IMR-90 (cell line): Measurements from ENCODE around the gene AKR1D1. TPM values are rescaled to one million over a fixed set of nuclear protein-coding genes. Genes with fewer than 3 reads are reported as not detected.

Experiments used
- ATAC-seq: fragments of 200-7000 bp; cut with Tn5 transposase; 2 replicates; pipeline ENCODE4 v1.9.1; 2020; ENCODE audit warnings: low read depth, mild to moderate bottlenecking, moderate library complexity
- BruUV-seq: library from RNA; stranded (reverse); fragments of 400-500 nt; replicated peaks from 2 replicates; lab custom pipeline; 2021; lab: Mats Ljungman, UMichigan
- CTCF ChIA-PET: fragments of 300-600 bp; formaldehyde crosslinking; extraction: SDS; loops from one replicate; lab custom pipeline; 2021; ENCODE audit warnings: antibody characterized with exemption; lab: Yijun Ruan, JAX
- POLR2A ChIA-PET: fragments of 300-600 bp; sonication (Branson Sonifier 250); formaldehyde crosslinking; loops from one replicate; lab custom pipeline; 2022; ENCODE audit warnings: antibody characterized with exemption; ENCODE audit not compliant: unreplicated experiment; lab: Charles Lee
- DNase-seq: peaks from one replicate; pipeline ENCODE4 v3.0.0; 2013
- H2AFZ ChIP-seq: replicated peaks from 2 replicates; pipeline ENCODE3; 2013; ENCODE audit warnings: low read length, mild to moderate bottlenecking; ENCODE audit not compliant: poor library complexity
- H2AK5ac ChIP-seq: 2 replicates; pipeline ENCODE4 v1.6.1; 2013; ENCODE audit warnings: low read depth, low read length, inconsistent platforms
- H2AK9ac ChIP-seq: replicated peaks from 2 replicates; pipeline ENCODE3; 2013; ENCODE audit warnings: mild to moderate bottlenecking, low read depth, low read length, moderate library complexity; ENCODE audit not compliant: poor library complexity
- H2BK120ac ChIP-seq: 2 replicates; pipeline ENCODE4 v1.6.1; 2013; ENCODE audit warnings: low read depth, low read length, inconsistent platforms
- H2BK15ac ChIP-seq: 3 replicates; pipeline ENCODE4 v1.6.1; 2013; ENCODE audit warnings: low read depth, low read length, inconsistent platforms
- H2BK20ac ChIP-seq: 2 replicates; pipeline ENCODE4 v1.6.1; 2013; ENCODE audit warnings: low read depth, mild to moderate bottlenecking, inconsistent platforms, low read length, moderate library complexity
- H2BK5ac ChIP-seq: 2 replicates; pipeline ENCODE4 v1.6.1; 2013; ENCODE audit warnings: mild to moderate bottlenecking, low read depth, low read length, inconsistent platforms; ENCODE audit not compliant: poor library complexity, severe bottlenecking
- H3K14ac ChIP-seq: replicated peaks from 2 replicates; pipeline ENCODE4 v1.6.1; 2013; ENCODE audit warnings: low read depth, low read length, inconsistent platforms
- H3K18ac ChIP-seq: 2 replicates; pipeline ENCODE4 v1.6.1; 2013; ENCODE audit warnings: low read depth, low read length, control low read depth
- H3K23ac ChIP-seq: 2 replicates; pipeline ENCODE4 v1.6.1; 2013; ENCODE audit warnings: low read depth, low read length, inconsistent platforms
- H3K27ac ChIP-seq: 2 replicates; pipeline ENCODE4 v1.5.1; 2013; ENCODE audit warnings: mild to moderate bottlenecking, control low read depth, low read length; ENCODE audit not compliant: insufficient read depth
- H3K27me3 ChIP-seq: 2 replicates; pipeline ENCODE4 v1.6.1; 2013; ENCODE audit warnings: low read length; ENCODE audit not compliant: control insufficient read depth, insufficient read depth
- H3K36me3 ChIP-seq: 2 replicates; pipeline ENCODE4 v1.6.1; 2013; ENCODE audit warnings: low read length, mixed read lengths; ENCODE audit not compliant: control insufficient read depth, insufficient read depth
- H3K4ac ChIP-seq: 2 replicates; pipeline ENCODE4 v1.6.1; 2013; ENCODE audit warnings: low read depth, low read length, inconsistent platforms
- H3K4me1 ChIP-seq: 2 replicates; pipeline ENCODE4 v1.6.1; 2013; ENCODE audit warnings: low read length, mixed read lengths; ENCODE audit not compliant: control insufficient read depth, insufficient read depth
- H3K4me2 ChIP-seq: 2 replicates; pipeline ENCODE4 v1.6.1; 2013; ENCODE audit warnings: low read depth, mild to moderate bottlenecking, control low read depth, low read length, moderate library complexity
- H3K4me3 ChIP-seq: 2 replicates; pipeline ENCODE4 v1.5.1; 2013; ENCODE audit warnings: low read depth, mild to moderate bottlenecking, control low read depth, low read length, moderate library complexity; ENCODE audit not compliant: insufficient read depth
- H3K56ac ChIP-seq: 2 replicates; pipeline ENCODE4 v1.6.1; 2013; ENCODE audit warnings: low read length, inconsistent platforms; ENCODE audit not compliant: insufficient read depth; ENCODE audit errors: extremely low read depth
- H3K79me1 ChIP-seq, 2 experiments: 2 replicates each; pipeline ENCODE4 v1.6.1; 2013; ENCODE audit warnings: low read length in 2 of 2, inconsistent platforms in 1 of 2, low read depth in 1 of 2
- H3K9ac ChIP-seq: 2 replicates; pipeline ENCODE4 v1.6.1; 2013; ENCODE audit warnings: low read depth, low read length, control low read depth
- H3K9me1 ChIP-seq: 2 replicates; pipeline ENCODE4 v1.6.1; 2013; ENCODE audit warnings: low read length, inconsistent platforms; ENCODE audit not compliant: insufficient read depth
- H3K9me3 ChIP-seq: 2 replicates; pipeline ENCODE4 v1.6.1; 2013; ENCODE audit warnings: low read length; ENCODE audit not compliant: control insufficient read depth, insufficient read depth
- H4K20me1 ChIP-seq: 2 replicates; pipeline ENCODE4 v1.6.1; 2013; ENCODE audit warnings: low read length, inconsistent platforms; ENCODE audit not compliant: insufficient read depth
- H4K5ac ChIP-seq: 2 replicates; pipeline ENCODE4 v1.6.1; 2013; ENCODE audit warnings: mild to moderate bottlenecking, low read depth, low read length, control low read depth
- H4K8ac ChIP-seq, 2 experiments: 2 replicates each; pipeline ENCODE4 v1.6.1; 2013; ENCODE audit warnings: low read depth in 2 of 2, low read length in 2 of 2, control low read depth in 1 of 2, inconsistent platforms in 1 of 2
- H4K91ac ChIP-seq: 2 replicates; pipeline ENCODE4 v1.6.1; 2013; ENCODE audit warnings: low read depth, low read length, inconsistent platforms; ENCODE audit not compliant: insufficient read depth
- BHLHE40 ChIP-seq: fragments of 150-350 bp; IDR thresholded peaks from 2 replicates; pipeline ENCODE4 v1.6.1; 2016; ENCODE audit warnings: mild to moderate bottlenecking, low read depth, low read length
- CEBPB ChIP-seq: IDR thresholded peaks from 2 replicates; pipeline ENCODE4 v1.6.1; 2012; ENCODE audit warnings: low read depth, low read length, improper control_type of control experiment
- CHD1 ChIP-seq: IDR thresholded peaks from 2 replicates; pipeline ENCODE4 v1.6.1; 2012; ENCODE audit warnings: low read depth, low read length, improper control_type of control experiment
- CTCF ChIP-seq: conservative IDR thresholded peaks from 2 replicates; pipeline ENCODE4 v1.5.1; 2012; ENCODE audit warnings: mild to moderate bottlenecking, low read depth, low read length, improper control_type of control experiment
- ELK1 ChIP-seq: fragments of 150-350 bp; IDR thresholded peaks from 2 replicates; pipeline ENCODE4 v1.6.1; 2016; ENCODE audit warnings: low read depth, mild to moderate bottlenecking, low read length, moderate library complexity, borderline replicate concordance
- FOS ChIP-seq: fragments of 150-350 bp; IDR thresholded peaks from 2 replicates; pipeline ENCODE4 v1.6.1; 2016; ENCODE audit warnings: low read depth, low read length
- MAFK ChIP-seq: IDR thresholded peaks from 2 replicates; pipeline ENCODE4 v1.6.1; 2012; ENCODE audit warnings: low read depth, low read length, improper control_type of control experiment
- MAZ ChIP-seq: IDR thresholded peaks from 2 replicates; pipeline ENCODE4 v1.6.1; 2012; ENCODE audit warnings: low read depth, mild to moderate bottlenecking, low read length, improper control_type of control experiment, moderate library complexity, borderline replicate concordance
- MXI1 ChIP-seq: IDR thresholded peaks from 2 replicates; pipeline ENCODE4 v1.6.1; 2012; ENCODE audit warnings: low read depth, mild to moderate bottlenecking, low read length, moderate library complexity, borderline replicate concordance
- NFE2L2 ChIP-seq: fragments of 150-350 bp; IDR thresholded peaks from 2 replicates; pipeline ENCODE4 v1.6.1; 2016; ENCODE audit warnings: low read depth, mild to moderate bottlenecking, low read length
- POLR2A ChIP-seq: IDR thresholded peaks from 2 replicates; pipeline ENCODE4 v1.6.1; 2012; ENCODE audit warnings: mild to moderate bottlenecking, low read depth, low read length
- RAD21 ChIP-seq: IDR thresholded peaks from 2 replicates; pipeline ENCODE4 v1.6.1; 2012; ENCODE audit warnings: low read length, improper control_type of control experiment
- RCOR1 ChIP-seq: IDR thresholded peaks from 2 replicates; pipeline ENCODE4 v1.6.1; 2012; ENCODE audit warnings: mild to moderate bottlenecking, low read length, improper control_type of control experiment; ENCODE audit not compliant: insufficient replicate concordance
- RFX5 ChIP-seq: IDR thresholded peaks from 2 replicates; pipeline ENCODE4 v1.8.0; 2012; ENCODE audit warnings: low read depth, mild to moderate bottlenecking, low read length, moderate library complexity
- SMC3 ChIP-seq: fragments of 150-350 bp; IDR thresholded peaks from 2 replicates; pipeline ENCODE4 v1.6.1; 2016; ENCODE audit warnings: low read depth, mild to moderate bottlenecking, antibody characterized with exemption, low read length, moderate library complexity
- USF2 ChIP-seq: fragments of 150-350 bp; IDR thresholded peaks from 2 replicates; pipeline ENCODE4 v1.6.1; 2017; ENCODE audit warnings: mild to moderate bottlenecking, antibody characterized with exemption, low read length, low read depth
- WGBS, 2 experiments: methylation state at CpG; one replicate each; pipeline versions ENCODE4 v1.1.5 to v1.1.7; 2013; ENCODE audit warnings: missing lambda C conversion rate in 2 of 2; ENCODE audit not compliant: insufficient read length in 1 of 2; ENCODE audit errors: extremely low coverage in 2 of 2; 5-methylcytosine and 5-hydroxymethylcytosine counted together
- dilution Hi-C: fragments of 300-500 bp; cut with HindIII; formaldehyde crosslinking; loops from one replicate; pipeline ENCODE4 v1.14.3; 2018; ENCODE audit warnings: low sequenced_read_pairs; ENCODE audit not compliant: unreplicated experiment
- in situ Hi-C: fragments of 300-500 bp; cut with MboI; formaldehyde crosslinking; loops from 3 replicates; pipeline ENCODE4 v1.14.3; 2019; ENCODE audit warnings: low sequenced_read_pairs, inconsistent platforms, mixed read lengths
- intact Hi-C: fragments of 100-400 bp; cut with micrococcal nuclease; formaldehyde crosslinking; loops from 2 replicates; pipeline ENCODE4 v1.10.0; 2022
- polyA plus RNA-seq, 3 experiments: library from polyadenylated mRNA; depleted of rRNA; stranded (reverse); fragments of >200 nt; gene quantifications; 2 replicates each; pipeline ENCODE4 v1.2.3, GENCODE V29; 2012; ENCODE audit warnings: low replicate concordance in 1 of 3
- total RNA-seq: library from RNA; depleted of rRNA; stranded (reverse); fragments of >200 nt; gene quantifications from 2 replicates; pipeline ENCODE4 v1.2.3, GENCODE V29; 2012

Gene AKR1D1
- total and polyA plus RNA-seq, 2 of the 4 experiments (the other 2 are of a cell fraction), result not detected

- H4K8ac ChIP-seq, result no peak overlapping the region
- H3K9me1 ChIP-seq, result no peaks in the 10 kb centered on the region
- ChIA-PET POLR2A (no interaction called here), CTCF (interaction anchor here (0.9 kb wide), 1 partner anchor 11 kb away, joined by 3 read pairs; no protein-coding TSS in a partner anchor)
- in situ Hi-C loops, result loop anchor here (10.0 kb wide), 1 partner anchor 706 kb away; no protein-coding TSS in a partner anchor
- no peak overlapping the region for H2AK5ac ChIP-seq
- DNase-seq (no peak), ATAC-seq (no peak)
- H2BK5ac ChIP-seq, result no peak overlapping the region
- 67% methylated on average over 1 of the region's 4 CpGs; no CpG with 5 or more reads in 1 of the 2 experiments for WGBS, 2 experiments
- H3K4me3 ChIP-seq, result no peak overlapping the region
- H3K79me1 ChIP-seq, result no peaks in the 10 kb centered on the region
- H3K4ac ChIP-seq, result no peak overlapping the region
- H3K23ac ChIP-seq, result no peak overlapping the region
- no peak overlapping the region for H2BK120ac ChIP-seq
- TF ChIP-seq RFX5, result no peak
- no peak for TF ChIP-seq MAFK
- no peak for TF ChIP-seq MXI1
- TF ChIP-seq MAZ, result no peak
- no peak for TF ChIP-seq SMC3
- no peak for TF ChIP-seq FOS
- TF ChIP-seq RAD21, result no peak
- no peak for TF ChIP-seq POLR2A
- TF ChIP-seq RCOR1, result no peak
- TF ChIP-seq CHD1, result no peak
- TF ChIP-seq CEBPB, result no peak
- no peak for TF ChIP-seq CTCF
- TF ChIP-seq BHLHE40, result no peak
- TF ChIP-seq NFE2L2, result no peak
- no peak for TF ChIP-seq USF2
- TF ChIP-seq ELK1, result no peak
- H3K56ac ChIP-seq, result no peak overlapping the region
- no peaks in the 10 kb centered on the region for H3K4me1 ChIP-seq
- dilution Hi-C loops, result no loop called here
- no peak overlapping the region for H4K5ac ChIP-seq
- no peak overlapping the region for H2BK20ac ChIP-seq
- H2AK9ac ChIP-seq, result no peak overlapping the region
- H3K36me3 ChIP-seq, result no peaks in the 10 kb centered on the region
- H2AFZ ChIP-seq, result no peak overlapping the region
- H3K4me2 ChIP-seq, result no peak overlapping the region
- H3K9me3 ChIP-seq, result no peaks in the 10 kb centered on the region
- H3K9ac ChIP-seq, result no peak overlapping the region
- intact Hi-C loops, result no loop called here
- no peak overlapping the region for H2BK15ac ChIP-seq
- no peak overlapping the region for H4K91ac ChIP-seq
- H3K27me3 ChIP-seq, result peaks cover 8% of the 10 kb centered on the region
- H4K20me1 ChIP-seq, result no peaks in the 10 kb centered on the region
- H3K14ac ChIP-seq, result no peak overlapping the region
- BruUV-seq, result no TSS peak
- no peak overlapping the region for H3K27ac ChIP-seq
- H3K18ac ChIP-seq, result no peak overlapping the region
Observed at GRCh38 chr7:138029126-138029525, 47.1 kb upstream of the AKR1D1 start.
